ENCODE results near the gene PSMG3.

DNA sequence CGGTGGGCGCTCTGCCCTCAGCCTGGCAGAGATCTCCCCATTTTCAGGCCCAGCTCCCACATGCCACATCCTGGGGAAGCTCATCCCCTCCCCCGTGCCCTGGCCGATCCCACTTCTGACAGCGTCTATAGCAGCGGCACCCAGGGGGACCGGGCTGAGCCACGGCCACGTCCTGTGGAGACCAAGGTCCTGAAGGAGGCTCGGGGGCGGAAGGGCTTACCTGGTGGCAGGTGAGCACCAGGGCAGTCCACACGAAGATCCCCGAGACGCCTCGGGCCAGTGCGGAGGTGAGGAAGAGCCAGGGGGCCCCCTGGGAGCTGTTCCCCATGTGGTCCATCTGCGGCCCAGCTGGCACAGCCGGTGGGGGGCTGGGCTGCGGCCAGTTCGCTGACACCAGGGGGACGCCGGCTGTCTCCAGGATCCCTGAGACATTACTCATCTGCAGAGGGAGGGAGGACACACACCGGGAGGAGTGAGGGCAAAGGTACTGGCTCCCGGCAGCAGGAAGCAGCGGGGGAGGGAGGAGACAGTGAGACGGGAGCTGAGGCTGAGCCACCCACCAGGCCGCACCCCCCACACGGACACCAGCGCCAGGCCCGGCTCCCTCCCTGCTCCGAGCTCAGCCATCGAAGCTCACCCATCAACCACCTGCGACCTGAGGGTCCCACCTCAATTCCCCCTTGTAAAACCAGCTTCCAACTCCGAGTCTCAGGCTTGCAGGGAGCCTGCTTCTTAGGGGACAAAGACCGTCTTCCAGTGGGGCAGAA is 14.6 kb downstream of the PSMG3 start:
- TF ChIP-seq SP1 (IDR thresholded peaks at IDR 0.05) = no peak
- TF ChIP-seq FOXM1 (IDR thresholded peaks at IDR 0.05; ENCODE audit: borderline replicate concordance) = no peak
- TF ChIP-seq ARNT (IDR thresholded peaks at IDR 0.05) = no peak
- TF ChIP-seq FOXK2 (IDR thresholded peaks at IDR 0.05) = no peak

All from HEK293T (cell line).